ENCODE data around the gene CDKAL1.

CDKAL1 gene

GRCh38 chr6:20566109-20566508, 31.9 kb downstream of the CDKAL1 start:
- no peak overlapping the region for H3K4me3 ChIP-seq (ENCODE audit: low read length)
- no peak for DNase-seq (ENCODE audit: low read depth)
- TF ChIP-seq CTCF (conservative IDR thresholded peaks at IDR 0.05; ENCODE audit: low read depth, low read length) = no peak

- DNase-seq (ENCODE audit: low read depth) = peak; percentile 22
- TF ChIP-seq CTCF (conservative IDR thresholded peaks at IDR 0.05; ENCODE audit: low read depth, low read length) = no peak
- H3K4me3 ChIP-seq (ENCODE audit: low read length) = no peak overlapping the region
Measured at GRCh38 chr6:20569000-20569610, 34.8 kb downstream of the CDKAL1 start.

GRCh38 chr6:20571261-20571660, 37.0 kb downstream of the CDKAL1 start:
- TF ChIP-seq CTCF (conservative IDR thresholded peaks at IDR 0.05; ENCODE audit: low read depth, low read length) = no peak
- no peak overlapping the region for H3K4me3 ChIP-seq (ENCODE audit: low read length)
- DNase-seq (ENCODE audit: low read depth) = no peak

GRCh38 chr6:20572288-20572687, 38.0 kb downstream of the CDKAL1 start:
- no peak overlapping the region for H3K4me3 ChIP-seq (ENCODE audit: low read length)
- no peak for TF ChIP-seq CTCF (conservative IDR thresholded peaks at IDR 0.05; ENCODE audit: low read depth, low read length)
- no peak for DNase-seq (ENCODE audit: low read depth)

GRCh38 chr6:20572940-20573339, 38.7 kb downstream of the CDKAL1 start:
- no peak overlapping the region for H3K4me3 ChIP-seq (ENCODE audit: low read length)
- DNase-seq (ENCODE audit: low read depth) = no peak
- no peak for TF ChIP-seq CTCF (conservative IDR thresholded peaks at IDR 0.05; ENCODE audit: low read depth, low read length)

GRCh38 chr6:20574355-20574754, 40.1 kb downstream of the CDKAL1 start:
- no peak for DNase-seq (ENCODE audit: low read depth)
- TF ChIP-seq CTCF (conservative IDR thresholded peaks at IDR 0.05; ENCODE audit: low read depth, low read length) = no peak
- no peak overlapping the region for H3K4me3 ChIP-seq (ENCODE audit: low read length)

- no peak overlapping the region for H3K4me3 ChIP-seq (ENCODE audit: low read length)
- TF ChIP-seq CTCF (conservative IDR thresholded peaks at IDR 0.05; ENCODE audit: low read depth, low read length) = no peak
- no peak for DNase-seq (ENCODE audit: low read depth)
Measured at GRCh38 chr6:20575125-20575524, 40.9 kb downstream of the CDKAL1 start.
